ENCODE data around the gene TYW1. TPM values are rescaled to one million over a fixed set of nuclear protein-coding genes. Genes with fewer than 3 reads are reported as not detected.
"Not testable (repeated sequence)": the region's sequence is repeated elsewhere in the genome, so short reads cannot be mapped to it uniquely, and the experiment has no call there.

Gene TYW1
- total RNA-seq, 1 donor from 2014 or later = 11.1 TPM

DNA sequence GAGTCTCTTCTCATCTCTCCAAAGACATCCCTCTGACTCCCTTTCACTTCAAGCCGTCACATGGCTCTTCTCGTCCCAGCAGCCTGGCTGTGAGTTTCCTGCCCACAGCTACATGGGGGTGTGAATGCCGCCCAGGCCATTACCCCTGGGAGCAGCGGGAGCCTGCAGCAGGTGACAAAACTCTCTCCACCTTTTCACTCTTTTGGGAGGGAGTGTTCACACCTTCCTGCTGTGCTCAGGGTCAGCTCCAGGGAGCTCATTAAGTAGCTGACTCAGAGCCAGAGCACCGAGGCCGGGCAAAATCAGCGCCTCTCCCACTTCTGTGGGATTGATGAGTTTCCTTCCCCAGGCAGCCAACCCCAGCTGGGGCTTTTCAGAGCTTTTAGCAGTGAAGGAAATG is 271.3 kb downstream of the TYW1 start:
- Histone ChIP-seq H3K9me3 (replicated peaks) (no peaks in the 10 kb centered on the region), H3K4me1 (no peaks in the 10 kb centered on the region), H3K4me3 (no peak overlapping the region), H3K27me3 (ENCODE audit: low read depth) (no peaks in the 10 kb centered on the region), H3K27ac (replicated peaks) (no peak overlapping the region), H3K36me3 (peaks cover 19% of the 10 kb centered on the region)
- TF ChIP-seq, protein P1, sequence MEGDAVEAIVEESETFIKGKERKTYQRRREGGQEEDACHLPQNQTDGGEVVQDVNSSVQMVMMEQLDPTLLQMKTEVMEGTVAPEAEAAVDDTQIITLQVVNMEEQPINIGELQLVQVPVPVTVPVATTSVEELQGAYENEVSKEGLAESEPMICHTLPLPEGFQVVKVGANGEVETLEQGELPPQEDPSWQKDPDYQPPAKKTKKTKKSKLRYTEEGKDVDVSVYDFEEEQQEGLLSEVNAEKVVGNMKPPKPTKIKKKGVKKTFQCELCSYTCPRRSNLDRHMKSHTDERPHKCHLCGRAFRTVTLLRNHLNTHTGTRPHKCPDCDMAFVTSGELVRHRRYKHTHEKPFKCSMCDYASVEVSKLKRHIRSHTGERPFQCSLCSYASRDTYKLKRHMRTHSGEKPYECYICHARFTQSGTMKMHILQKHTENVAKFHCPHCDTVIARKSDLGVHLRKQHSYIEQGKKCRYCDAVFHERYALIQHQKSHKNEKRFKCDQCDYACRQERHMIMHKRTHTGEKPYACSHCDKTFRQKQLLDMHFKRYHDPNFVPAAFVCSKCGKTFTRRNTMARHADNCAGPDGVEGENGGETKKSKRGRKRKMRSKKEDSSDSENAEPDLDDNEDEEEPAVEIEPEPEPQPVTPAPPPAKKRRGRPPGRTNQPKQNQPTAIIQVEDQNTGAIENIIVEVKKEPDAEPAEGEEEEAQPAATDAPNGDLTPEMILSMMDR (IDR thresholded peaks at IDR 0.05; ENCODE audit: borderline replicate concordance) = no peak
- DNase-seq = no peak
- intact Hi-C loops (cut with micrococcal nuclease) = no loop called here

DNA sequence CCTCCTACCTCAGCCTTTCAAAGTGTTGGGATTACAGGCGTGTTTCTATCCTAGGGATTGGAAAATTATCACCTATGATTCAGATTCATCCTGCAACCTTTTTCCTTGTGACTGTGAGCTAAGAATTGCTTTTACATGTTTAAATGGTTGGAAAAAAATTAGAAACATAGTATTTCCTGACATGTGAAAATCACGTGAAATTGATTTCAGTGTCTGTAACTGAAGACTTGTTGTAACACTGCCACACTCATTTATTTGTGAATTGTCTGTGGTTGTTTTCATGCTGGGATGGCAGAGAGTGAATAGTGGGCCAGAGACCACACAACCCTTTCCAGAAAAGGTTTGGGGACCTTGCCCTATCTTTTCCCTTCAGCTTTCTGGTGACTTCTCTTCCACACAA is 273.3 kb downstream of the TYW1 start:
- H3K27me3 ChIP-seq (ENCODE audit: low read depth); H3K4me3 ChIP-seq; H3K9me3 ChIP-seq (replicated peaks); H3K36me3 ChIP-seq; intact Hi-C loops (cut with micrococcal nuclease); H3K4me1 ChIP-seq; DNase-seq; H3K27ac ChIP-seq (replicated peaks): not testable (repeated sequence)

Small RNA genes lying within 50 kb of the gene (microRNA-seq; reads per million reads assigned to microRNA genes)
- gene MIR4650-1 = not detected

Other genes starting within 250 kb of the TYW1 start
- gene TMEM248, start 75.6 kb upstream of the TYW1 start, total RNA-seq = 41.4 TPM
- 211 TPM for gene SBDS, start 1.2 kb upstream of the TYW1 start, total RNA-seq

Measured in left ventricle myocardium inferior (tissue), 1 donor.